Measurements from ENCODE around the gene ZDHHC14.

ZDHHC14 gene

GRCh38 chr6:157708933-157709332, 327.9 kb downstream of the ZDHHC14 start:
- H3K4me3 ChIP-seq: no peak overlapping the region

GRCh38 chr6:157709555-157709954, 328.6 kb downstream of the ZDHHC14 start:
- Histone ChIP-seq H3K4me3 (no peak overlapping the region), H3K4me1 (peaks cover 0 to 3% (median 0%) of the 10 kb centered on the region in 4 donors), H3K36me3 (no peaks in the 10 kb centered on the region), H3K9me3 (no peaks in the 10 kb centered on the region), H3K27ac (no peak overlapping the region), H3K27me3 (no peaks in the 10 kb centered on the region)
- DNase-seq: no peak
- intact Hi-C loops (cut with DNase I; ENCODE audit: low total_unique reads): no loop called here
- TF ChIP-seq CTCF (IDR thresholded peaks at IDR 0.05): no peak

More at GRCh38 chr6:157708933-157709332, 327.9 kb downstream of the ZDHHC14 start:
- Histone ChIP-seq H3K27me3 (no peaks in the 10 kb centered on the region), H3K4me1 (no peaks in the 10 kb centered on the region), H3K36me3 (no peaks in the 10 kb centered on the region), H3K9me3 (no peaks in the 10 kb centered on the region), H3K27ac (no peak overlapping the region)
- intact Hi-C loops (cut with DNase I; ENCODE audit: low total_unique reads): no loop called here
- TF ChIP-seq CTCF (IDR thresholded peaks at IDR 0.05): no peak
- DNase-seq: no peak

GRCh38 chr6:157710604-157711003, 329.6 kb downstream of the ZDHHC14 start:
- intact Hi-C loops (cut with DNase I; ENCODE audit: low total_unique reads): no loop called here
- Histone ChIP-seq H3K4me3 (no peak overlapping the region), H3K27ac (no peak overlapping the region), H3K36me3 (no peaks in the 10 kb centered on the region), H3K27me3 (no peaks in the 10 kb centered on the region), H3K4me1 (peaks cover 0 to 9% (median 0%) of the 10 kb centered on the region in 4 donors), H3K9me3 (no peaks in the 10 kb centered on the region)
- no peak for TF ChIP-seq CTCF (IDR thresholded peaks at IDR 0.05)
- no peak for DNase-seq

GRCh38 chr6:157711060-157711459, 330.1 kb downstream of the ZDHHC14 start:
- no peaks in the 10 kb centered on the region for H3K36me3 ChIP-seq

GRCh38 chr6:157712585-157713295, 331.8 kb downstream of the ZDHHC14 start:
- Histone ChIP-seq H3K9me3 (no peaks in the 10 kb centered on the region), H3K4me1 (peaks cover 0 to 16% (median 0%) of the 10 kb centered on the region in 4 donors), H3K4me3 (no peak overlapping the region), H3K27ac (no peak overlapping the region), H3K36me3 (no peaks in the 10 kb centered on the region), H3K27me3 (no peaks in the 10 kb centered on the region)
- DNase-seq: no peak
- TF ChIP-seq CTCF (IDR thresholded peaks at IDR 0.05): no peak
- intact Hi-C loops (cut with DNase I; ENCODE audit: low total_unique reads): no loop called here

More at GRCh38 chr6:157711060-157711459, 330.1 kb downstream of the ZDHHC14 start:
- no peaks in the 10 kb centered on the region for H3K27me3 ChIP-seq
- no peak overlapping the region for H3K4me3 ChIP-seq
- no peak for DNase-seq
- no peaks in the 10 kb centered on the region for H3K9me3 ChIP-seq
- intact Hi-C loops (cut with DNase I; ENCODE audit: low total_unique reads): no loop called here
- peaks cover 0 to 12% (median 0%) of the 10 kb centered on the region in 4 donors for H3K4me1 ChIP-seq
- H3K27ac ChIP-seq: no peak overlapping the region
- no peak for TF ChIP-seq CTCF (IDR thresholded peaks at IDR 0.05)

All from tibial artery (tissue), 4 donors.